MCF 10A (cell line): Measurements from ENCODE around the gene MYO16. TPM values are rescaled to one million over a fixed set of nuclear protein-coding genes. Genes with fewer than 3 reads are reported as not detected.

Experiments
- BruUV-seq: library from RNA; stranded (reverse); fragments of 400-500 nt; replicated peaks from 2 replicates; lab custom pipeline; 2021; lab: Mats Ljungman, UMichigan
- CTCF ChIA-PET: fragments of 300-600 bp; sonication (Branson Sonifier 250); formaldehyde crosslinking; extraction: SDS; loops from one replicate; lab custom pipeline; 2021; ENCODE audit warnings: antibody characterized with exemption, inconsistent platforms; lab: Yijun Ruan, JAX
- POLR2A ChIA-PET: fragments of 300-600, 350-650 bp; sonication (Branson Sonifier 250); formaldehyde crosslinking; extraction: SDS; loops from one replicate; lab custom pipeline; 2020; ENCODE audit warnings: antibody characterized with exemption, inconsistent platforms; lab: Yijun Ruan, JAX
- DNase-seq: peaks from one replicate; pipeline ENCODE4 v3.0.0-alpha.2; 2018; ENCODE audit not compliant: unreplicated experiment
- H3K27ac Mint-ChIP-seq: one replicate; pipeline ENCODE4 v1.8.0; 2022; ENCODE audit warnings: mild to moderate bottlenecking, low read depth, mixed read lengths; ENCODE audit not compliant: unreplicated experiment
- H3K27me3 Mint-ChIP-seq: one replicate; pipeline ENCODE4 v1.8.0; 2022; ENCODE audit warnings: mixed read lengths; ENCODE audit not compliant: insufficient read depth, unreplicated experiment
- H3K36me3 Mint-ChIP-seq: one replicate; pipeline ENCODE4 v1.8.0; 2022; ENCODE audit warnings: mild to moderate bottlenecking, moderate library complexity, mixed read lengths; ENCODE audit not compliant: insufficient read depth, unreplicated experiment
- H3K4me1 Mint-ChIP-seq: one replicate; pipeline ENCODE4 v1.8.0; 2022; ENCODE audit warnings: mixed read lengths; ENCODE audit not compliant: insufficient read depth, unreplicated experiment
- H3K4me3 Mint-ChIP-seq: one replicate; pipeline ENCODE4 v1.8.0; 2022; ENCODE audit warnings: mild to moderate bottlenecking, moderate library complexity, mixed read lengths; ENCODE audit not compliant: unreplicated experiment
- H3K9me3 Mint-ChIP-seq: one replicate; pipeline ENCODE4 v1.8.0; 2022; ENCODE audit warnings: mixed read lengths; ENCODE audit not compliant: unreplicated experiment
- intact Hi-C: fragments of 100-400 bp; cut with micrococcal nuclease; formaldehyde crosslinking; loops from 2 replicates; pipeline ENCODE4 v1.14.1; 2022
- total RNA-seq: library from RNA; stranded (reverse); gene quantifications from 2 replicates; pipeline ENCODE4 v1.2.3, GENCODE V29; 2022
- TF ChIP-seq, protein P1 (sequence below): fragments of 200-600 bp; IDR thresholded peaks from one replicate; pipeline ENCODE4 v1.8.0; 2022; ENCODE audit warnings: antibody characterized with exemption, mild to moderate bottlenecking; ENCODE audit not compliant: unreplicated experiment

Gene MYO16
- total RNA-seq, 1 experiment from 2014 or later = not detected

DNA sequence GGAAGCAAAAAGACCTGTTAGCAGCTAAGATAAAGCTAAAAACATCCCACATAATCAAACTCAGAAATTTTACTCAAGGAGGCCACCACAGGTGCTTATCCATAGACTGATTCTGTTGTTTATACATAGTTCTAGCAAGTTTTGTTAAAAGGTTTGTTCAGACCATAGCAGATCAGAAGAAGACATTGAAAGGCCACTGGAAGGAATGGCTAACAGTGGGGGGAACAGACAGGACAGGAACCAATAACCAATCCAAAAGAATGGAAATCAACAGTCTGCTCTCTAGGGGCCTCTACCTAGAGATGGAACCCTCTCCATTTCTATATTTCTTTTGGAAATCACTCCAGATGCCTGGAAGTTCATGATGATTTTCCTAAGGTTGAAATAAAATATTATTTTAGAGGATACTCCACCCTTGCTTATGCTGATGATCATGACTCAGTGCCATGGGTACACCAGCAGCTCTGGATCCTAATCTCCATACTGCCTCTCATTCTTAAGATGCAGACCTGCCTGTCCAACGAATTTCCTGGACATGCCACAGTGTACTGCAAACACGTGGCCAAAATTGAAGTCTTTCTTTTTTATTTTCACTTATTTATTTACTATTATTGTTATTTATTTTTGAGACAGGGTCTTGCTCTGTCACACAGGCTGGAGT is 260.0 kb downstream of the MYO16 start:
- Mint-ChIP-seq H3K27ac (no peak overlapping the region), H3K27me3 (peaks cover 38% of the 10 kb centered on the region), H3K4me1 (no peaks in the 10 kb centered on the region), H3K36me3 (no peaks in the 10 kb centered on the region), H3K4me3 (no peak overlapping the region), H3K9me3 (no peaks in the 10 kb centered on the region)
- no peak for DNase-seq
- BruUV-seq = no TSS peak
- intact Hi-C loops = no loop called here
- ChIA-PET CTCF (interaction anchor here (0.7 to 2.7 kb wide), 3 partner anchors 18 to 279 kb away, joined by 3 to 15 read pairs (median 3); no protein-coding TSS in a partner anchor), POLR2A (no interaction called here)
- TF ChIP-seq, protein P1, sequence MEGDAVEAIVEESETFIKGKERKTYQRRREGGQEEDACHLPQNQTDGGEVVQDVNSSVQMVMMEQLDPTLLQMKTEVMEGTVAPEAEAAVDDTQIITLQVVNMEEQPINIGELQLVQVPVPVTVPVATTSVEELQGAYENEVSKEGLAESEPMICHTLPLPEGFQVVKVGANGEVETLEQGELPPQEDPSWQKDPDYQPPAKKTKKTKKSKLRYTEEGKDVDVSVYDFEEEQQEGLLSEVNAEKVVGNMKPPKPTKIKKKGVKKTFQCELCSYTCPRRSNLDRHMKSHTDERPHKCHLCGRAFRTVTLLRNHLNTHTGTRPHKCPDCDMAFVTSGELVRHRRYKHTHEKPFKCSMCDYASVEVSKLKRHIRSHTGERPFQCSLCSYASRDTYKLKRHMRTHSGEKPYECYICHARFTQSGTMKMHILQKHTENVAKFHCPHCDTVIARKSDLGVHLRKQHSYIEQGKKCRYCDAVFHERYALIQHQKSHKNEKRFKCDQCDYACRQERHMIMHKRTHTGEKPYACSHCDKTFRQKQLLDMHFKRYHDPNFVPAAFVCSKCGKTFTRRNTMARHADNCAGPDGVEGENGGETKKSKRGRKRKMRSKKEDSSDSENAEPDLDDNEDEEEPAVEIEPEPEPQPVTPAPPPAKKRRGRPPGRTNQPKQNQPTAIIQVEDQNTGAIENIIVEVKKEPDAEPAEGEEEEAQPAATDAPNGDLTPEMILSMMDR = no peak

DNA sequence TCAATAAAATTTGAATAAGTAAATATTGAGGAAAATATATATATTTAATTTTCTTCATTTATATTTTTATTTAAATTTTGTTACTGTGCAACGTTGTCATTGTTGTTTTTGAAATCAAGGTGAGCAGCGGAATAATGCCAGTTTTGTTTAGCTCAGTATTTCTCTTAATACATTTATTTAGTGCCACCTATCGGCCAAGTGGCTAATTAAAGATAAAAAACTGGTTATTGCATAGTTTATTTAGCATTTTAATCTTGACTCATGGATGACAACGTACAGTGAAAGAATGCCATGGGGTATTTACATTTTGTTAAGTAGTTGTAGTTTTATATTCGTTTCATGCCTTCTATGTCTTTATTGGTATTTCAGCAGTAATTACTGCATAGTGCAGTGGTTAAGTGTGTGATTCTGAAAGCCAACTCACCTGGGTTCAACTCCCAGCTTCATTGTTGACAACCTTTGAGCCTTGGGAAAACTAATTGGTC is 265.9 kb downstream of the MYO16 start:
- DNase-seq = peak; percentile 67
- Mint-ChIP-seq H3K27me3 (peaks cover 29% of the 10 kb centered on the region), H3K27ac (no peak overlapping the region), H3K4me3 (no peak overlapping the region), H3K9me3 (no peaks in the 10 kb centered on the region), H3K4me1 (no peaks in the 10 kb centered on the region), H3K36me3 (no peaks in the 10 kb centered on the region)
- ChIA-PET POLR2A (no interaction called here), CTCF (interaction anchor here (0.5 to 6.3 kb wide), 36 partner anchors 10 to 1233 kb away, joined by 3 to 121 read pairs (median 4); partner anchors contain the start of gene MYO16)
- intact Hi-C loops = loop anchor here (1.0 to 5.0 kb wide), 3 partner anchors 286 to 668 kb away; no protein-coding TSS in a partner anchor
- TF ChIP-seq, protein P1 = peak; percentile 60
- no TSS peak for BruUV-seq

DNA sequence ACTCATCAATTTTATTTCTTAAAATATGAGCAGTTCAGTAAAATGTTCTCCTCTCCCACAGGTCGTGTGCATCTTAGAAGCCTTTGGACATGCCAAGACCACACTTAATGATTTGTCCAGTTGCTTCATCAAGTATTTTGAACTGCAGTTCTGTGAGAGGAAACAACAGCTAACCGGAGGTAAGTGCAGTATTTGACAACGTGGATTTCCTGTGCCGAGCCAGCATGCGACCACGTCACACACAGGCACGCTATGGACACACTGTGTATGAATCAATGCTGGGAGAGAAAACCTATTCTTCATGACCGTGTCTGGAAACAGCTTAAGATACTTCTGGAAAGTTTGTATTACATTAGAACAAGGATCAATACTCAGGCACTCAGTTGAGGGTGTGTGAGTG is 268.5 kb downstream of the MYO16 start:
- TF ChIP-seq, protein P1 = no peak
- DNase-seq = no peak
- Mint-ChIP-seq H3K9me3 (no peaks in the 10 kb centered on the region), H3K27ac (no peak overlapping the region), H3K36me3 (no peaks in the 10 kb centered on the region), H3K27me3 (peaks cover 19% of the 10 kb centered on the region), H3K4me3 (no peak overlapping the region), H3K4me1 (peaks cover 8% of the 10 kb centered on the region)
- ChIA-PET CTCF (interaction anchor here (0.6 to 6.3 kb wide), 9 partner anchors 17 to 718 kb away, joined by 3 to 121 read pairs (median 3); no protein-coding TSS in a partner anchor), POLR2A (interaction anchor here (0.6 kb wide), 1 partner anchor 83 kb away, joined by 3 read pairs; no protein-coding TSS in a partner anchor)
- intact Hi-C loops = loop anchor here (1.0 to 5.0 kb wide), 4 partner anchors 391 to 671 kb away; no protein-coding TSS in a partner anchor
- BruUV-seq = no TSS peak

DNA sequence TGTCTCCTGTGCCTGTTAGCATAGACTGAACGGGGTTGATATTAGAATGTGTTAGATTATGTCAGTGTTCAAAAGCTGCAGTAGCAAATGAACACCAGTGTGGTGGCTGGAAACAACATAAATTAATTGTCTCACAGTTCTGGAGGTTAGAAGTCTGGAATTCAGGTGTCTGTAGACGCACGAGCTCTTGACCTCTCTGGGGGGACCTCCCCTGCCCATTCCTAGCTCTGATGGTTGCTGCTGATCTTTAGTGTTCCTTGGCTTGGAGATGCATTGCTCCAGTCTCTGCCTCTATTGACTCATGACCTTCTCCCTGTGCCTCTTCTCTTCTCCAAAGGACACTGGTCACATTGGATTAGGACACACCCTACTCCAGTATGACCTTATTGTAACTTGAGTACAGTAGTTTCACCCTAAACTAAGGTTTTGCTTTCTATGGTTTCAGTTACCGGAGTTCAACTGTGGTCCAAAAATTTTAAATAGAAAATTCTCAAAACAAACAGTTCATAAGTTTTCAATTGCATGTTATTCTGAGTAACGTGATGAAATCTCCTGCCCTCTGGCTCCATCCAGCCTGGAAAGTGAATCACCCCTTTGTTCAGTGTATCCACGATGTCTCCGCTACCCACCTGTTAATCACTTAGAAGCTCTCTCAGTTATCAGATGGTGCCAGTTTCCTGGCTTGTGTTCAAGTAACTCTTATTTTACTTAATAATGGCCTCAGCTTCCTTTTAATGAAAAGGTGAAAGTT is 273.2 kb downstream of the MYO16 start:
- no TSS peak for BruUV-seq
- DNase-seq = peak; percentile 77
- intact Hi-C loops = no loop called here
- TF ChIP-seq, protein P1 = no peak
- H3K27ac Mint-ChIP-seq = no peak overlapping the region
- H3K27me3 Mint-ChIP-seq = no peaks in the 10 kb centered on the region
- peaks cover 9% of the 10 kb centered on the region for H3K4me1 Mint-ChIP-seq
- H3K36me3 Mint-ChIP-seq = peaks cover 7% of the 10 kb centered on the region
- no peak overlapping the region for H3K4me3 Mint-ChIP-seq
- CTCF ChIA-PET = interaction anchor here (0.6 to 2.3 kb wide), 4 partner anchors 13 to 675 kb away, joined by 3 to 11 read pairs (median 4); no protein-coding TSS in a partner anchor
- no peaks in the 10 kb centered on the region for H3K9me3 Mint-ChIP-seq
- POLR2A ChIA-PET = interaction anchor here (0.7 to 1.3 kb wide), 3 partner anchors 249 to 803 kb away, joined by 3 read pairs; no protein-coding TSS in a partner anchor
